Measurements from ENCODE around the gene ESPN.

Gene ESPN

GRCh38 chr1:6500544-6501278 is 76.1 kb downstream of the ESPN start:
- no peak for DNase-seq

- no peak for DNase-seq
Measured at GRCh38 chr1:6501279-6501813, 76.8 kb downstream of the ESPN start.

GRCh38 chr1:6502000-6502891 is 77.7 kb downstream of the ESPN start:
- no peak for DNase-seq

GRCh38 chr1:6503884-6504602 is 79.5 kb downstream of the ESPN start:
- DNase-seq: no peak

GRCh38 chr1:6504887-6505286 is 80.3 kb downstream of the ESPN start:
- DNase-seq: no peak

GRCh38 chr1:6505367-6506209 is 81.0 kb downstream of the ESPN start:
- no peak for DNase-seq

- no peak for DNase-seq
Measured at GRCh38 chr1:6506210-6507036, 81.8 kb downstream of the ESPN start.

GRCh38 chr1:6507037-6507428 is 82.5 kb downstream of the ESPN start:
- DNase-seq: no peak

GRCh38 chr1:6507461-6507911 is 82.9 kb downstream of the ESPN start:
- DNase-seq: no peak

GRCh38 chr1:6508154-6508815 is 83.7 kb downstream of the ESPN start:
- DNase-seq: no peak

- no peak for DNase-seq
Measured at GRCh38 chr1:6508816-6509189, 84.2 kb downstream of the ESPN start.

- no peak for DNase-seq
Measured at GRCh38 chr1:6509220-6509918, 84.8 kb downstream of the ESPN start.

- no peak for DNase-seq
Measured at GRCh38 chr1:6509919-6510291, 85.3 kb downstream of the ESPN start.

GRCh38 chr1:6510493-6510892 is 85.9 kb downstream of the ESPN start:
- DNase-seq: no peak

Data from stimulated activated CD4-positive, alpha-beta T cell treated with anti-CD3 and anti-CD28 coated beads, Interleukin-4, amount 100 ng/mL, for 4 hours (primary cell).